ENCODE measurements around the gene CACNA1C. TPM values are rescaled to one million over a fixed set of nuclear protein-coding genes. Genes with fewer than 3 reads are reported as not detected.
"Not testable (repeated sequence)": the region's sequence is repeated elsewhere in the genome, so short reads cannot be mapped to it uniquely, and the experiment has no call there.

CACNA1C gene
- total RNA-seq, 2 donors from 2014 or later, result 70.0 to 127 TPM

DNA sequence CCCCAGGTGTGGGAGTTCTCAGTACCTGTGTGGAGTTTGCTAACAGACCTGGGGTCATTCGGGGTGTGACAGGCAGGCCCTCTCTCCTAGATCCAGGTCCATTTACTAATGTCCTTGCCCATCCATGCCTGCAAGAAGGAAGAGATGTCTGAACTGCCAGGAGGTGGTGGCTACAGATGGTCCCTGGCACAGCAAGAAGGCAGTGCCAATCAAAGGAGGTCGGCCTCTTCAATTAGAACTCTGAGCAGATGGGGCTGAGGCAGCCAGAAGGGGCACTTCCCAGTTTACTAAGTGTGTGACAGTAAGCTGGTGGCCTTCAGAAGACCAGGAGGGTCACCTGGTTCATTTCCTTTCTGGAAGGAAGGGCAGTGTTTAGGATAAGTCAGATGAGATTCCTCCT, 202.5 kb downstream of the CACNA1C start:
- Histone ChIP-seq H3K9me3 (no peaks in the 10 kb centered on the region), H3K27ac (no peak overlapping the region), H3K36me3 (no peaks in the 10 kb centered on the region), H3K27me3 (replicated peaks; ENCODE audit: insufficient read depth) (no peaks in the 10 kb centered on the region), H3K4me3 (no peak overlapping the region), H3K4me1 (ENCODE audit: control insufficient read depth in 1 of 2, low read depth in 2 of 2) (peaks cover 11 to 30% of the 10 kb centered on the region in 2 donors)
- TF ChIP-seq CTCF (IDR thresholded peaks at IDR 0.05), result no peak
- DNase-seq (ENCODE audit: low spot score) (no peak), ATAC-seq (ENCODE audit: insufficient number of reproducible peaks, low FRiP score, low read depth) (no peak)

GRCh38 chr12:2255731-2256130, 202.9 kb downstream of the CACNA1C start:
- not testable (repeated sequence) for DNase-seq (ENCODE audit: low spot score); H3K27me3 ChIP-seq (replicated peaks; ENCODE audit: insufficient read depth); ATAC-seq (ENCODE audit: insufficient number of reproducible peaks, low FRiP score, low read depth); H3K27ac ChIP-seq; H3K36me3 ChIP-seq; H3K4me3 ChIP-seq; H3K9me3 ChIP-seq
- peaks cover 11 to 33% of the 10 kb centered on the region in 2 donors for H3K4me1 ChIP-seq (ENCODE audit: control insufficient read depth in 1 of 2, low read depth in 2 of 2)

DNA sequence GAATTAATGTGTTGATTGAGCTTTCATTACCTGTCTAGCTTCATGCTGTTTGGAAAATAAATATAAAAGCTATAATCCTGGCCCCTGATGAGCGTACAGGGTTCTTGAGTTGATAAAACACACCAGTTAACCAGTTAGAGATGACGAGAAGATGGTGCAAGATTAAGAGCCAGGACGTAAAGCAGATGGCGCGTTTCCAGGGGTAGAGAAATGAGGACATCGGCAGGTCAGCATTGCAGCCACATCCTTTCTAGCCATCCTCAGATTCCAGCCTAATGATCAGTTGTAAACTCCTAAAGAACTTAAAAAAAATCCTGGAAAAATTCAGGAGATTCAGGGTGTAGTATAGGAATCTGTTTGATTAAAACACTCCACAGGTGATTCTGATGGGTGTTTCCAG, 203.7 kb downstream of the CACNA1C start:
- H3K36me3 ChIP-seq, result no peaks in the 10 kb centered on the region
- no peaks in the 10 kb centered on the region for H3K9me3 ChIP-seq
- peaks cover 11 to 36% of the 10 kb centered on the region in 2 donors for H3K4me1 ChIP-seq (ENCODE audit: control insufficient read depth in 1 of 2, low read depth in 2 of 2)
- no peak for DNase-seq (ENCODE audit: low spot score)
- no peak overlapping the region for H3K4me3 ChIP-seq
- no peak for TF ChIP-seq CTCF (IDR thresholded peaks at IDR 0.05)
- no peak for ATAC-seq (ENCODE audit: insufficient number of reproducible peaks, low FRiP score, low read depth)
- no peak overlapping the region for H3K27ac ChIP-seq
- no peaks in the 10 kb centered on the region for H3K27me3 ChIP-seq (replicated peaks; ENCODE audit: insufficient read depth)

DNA sequence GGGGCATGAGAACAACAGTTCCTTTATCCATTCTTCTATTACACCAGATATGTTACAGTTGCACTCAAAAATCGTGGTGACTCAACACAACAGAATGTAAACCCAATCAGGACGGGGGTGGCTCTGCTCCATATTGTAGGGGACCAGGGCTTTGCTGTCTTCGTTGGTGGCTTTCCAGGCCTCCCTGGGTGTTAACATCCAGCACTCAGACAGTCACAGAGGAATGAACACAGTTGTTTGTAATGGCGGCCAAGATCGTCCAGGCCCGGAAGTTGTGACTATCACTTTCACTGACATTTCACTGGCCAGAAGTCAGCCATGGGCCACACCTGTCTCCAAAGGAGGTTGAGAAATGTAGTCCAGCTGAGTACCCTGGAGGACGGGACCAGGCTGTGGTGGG, 204.1 kb downstream of the CACNA1C start:
- H3K27ac ChIP-seq, result no peak overlapping the region
- H3K4me3 ChIP-seq, result no peak overlapping the region
- no peaks in the 10 kb centered on the region for H3K9me3 ChIP-seq
- ATAC-seq (ENCODE audit: insufficient number of reproducible peaks, low FRiP score, low read depth) (no peak), DNase-seq (ENCODE audit: low spot score) (no peak)
- H3K36me3 ChIP-seq, result no peaks in the 10 kb centered on the region
- no peak for TF ChIP-seq CTCF (IDR thresholded peaks at IDR 0.05)
- H3K4me1 ChIP-seq (ENCODE audit: control insufficient read depth in 1 of 2, low read depth in 2 of 2), result peaks cover 11 to 38% of the 10 kb centered on the region in 2 donors
- no peaks in the 10 kb centered on the region for H3K27me3 ChIP-seq (replicated peaks; ENCODE audit: insufficient read depth)

DNA sequence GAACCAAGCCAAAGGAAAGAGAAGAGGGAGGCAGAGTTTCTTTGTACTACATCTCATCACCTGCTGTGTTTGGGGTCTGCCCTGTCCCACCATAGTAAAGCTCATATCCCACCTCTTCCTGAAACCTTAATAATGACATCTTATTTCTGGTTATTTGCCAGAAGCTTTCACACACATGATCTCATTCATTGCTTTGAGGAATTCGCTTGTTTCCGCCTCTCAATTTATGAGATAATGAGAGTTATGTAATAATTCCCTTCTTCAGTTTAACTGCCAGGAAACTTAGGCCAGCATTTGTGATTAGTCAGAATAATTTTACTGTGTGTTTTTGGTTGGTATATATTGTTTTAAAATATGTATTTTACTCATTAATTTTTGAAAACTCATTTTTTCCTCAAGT, 205.2 kb downstream of the CACNA1C start:
- Histone ChIP-seq H3K27me3 (replicated peaks; ENCODE audit: insufficient read depth) (no peaks in the 10 kb centered on the region), H3K4me1 (ENCODE audit: control insufficient read depth in 1 of 2, low read depth in 2 of 2) (peaks cover 11 to 44% of the 10 kb centered on the region in 2 donors), H3K4me3 (no peak overlapping the region), H3K36me3 (no peaks in the 10 kb centered on the region), H3K9me3 (no peaks in the 10 kb centered on the region), H3K27ac (no peak overlapping the region)
- no peak for TF ChIP-seq CTCF (IDR thresholded peaks at IDR 0.05)
- ATAC-seq (ENCODE audit: insufficient number of reproducible peaks, low FRiP score, low read depth) (no peak), DNase-seq (ENCODE audit: low spot score) (no peak)

DNA sequence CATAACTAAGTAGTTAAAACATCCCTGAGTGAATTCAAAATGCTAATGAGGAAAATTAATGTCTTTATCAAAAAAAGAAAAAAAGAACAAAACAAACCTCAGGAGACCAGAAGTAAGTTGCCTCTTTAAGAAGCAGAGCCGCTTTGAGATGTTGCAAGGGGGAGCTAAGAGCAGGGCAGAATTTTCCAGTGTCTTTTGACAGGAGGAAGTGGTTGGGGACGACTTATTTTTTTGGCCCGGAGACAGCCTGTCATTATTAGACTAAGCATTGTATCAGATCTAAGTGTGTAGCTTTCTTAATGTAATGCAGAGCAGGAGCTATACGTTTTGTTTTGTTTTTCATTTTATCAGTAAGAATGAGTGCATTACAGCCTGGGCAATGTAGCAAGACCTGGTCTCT, 206.6 kb downstream of the CACNA1C start:
- H3K27ac ChIP-seq, result peak overlapping the region in 1 of 2 donors; percentile 4
- H3K4me1 ChIP-seq (ENCODE audit: control insufficient read depth in 1 of 2, low read depth in 2 of 2), result peaks cover 16 to 57% of the 10 kb centered on the region in 2 donors
- H3K4me3 ChIP-seq, result no peak overlapping the region
- H3K27me3 ChIP-seq (replicated peaks; ENCODE audit: insufficient read depth), result no peaks in the 10 kb centered on the region
- no peak for TF ChIP-seq CTCF (IDR thresholded peaks at IDR 0.05)
- no peak for DNase-seq (ENCODE audit: low spot score)
- no peaks in the 10 kb centered on the region for H3K36me3 ChIP-seq
- no peaks in the 10 kb centered on the region for H3K9me3 ChIP-seq
- ATAC-seq (ENCODE audit: insufficient number of reproducible peaks, low FRiP score, low read depth), result no peak

Measured in thoracic aorta (tissue), 2 donors.